Measurements from ENCODE around the gene GSG1L.
A peak's percentile ranks its signal among the peaks of the same experiment; 100 is the strongest.

GSG1L gene

DNA sequence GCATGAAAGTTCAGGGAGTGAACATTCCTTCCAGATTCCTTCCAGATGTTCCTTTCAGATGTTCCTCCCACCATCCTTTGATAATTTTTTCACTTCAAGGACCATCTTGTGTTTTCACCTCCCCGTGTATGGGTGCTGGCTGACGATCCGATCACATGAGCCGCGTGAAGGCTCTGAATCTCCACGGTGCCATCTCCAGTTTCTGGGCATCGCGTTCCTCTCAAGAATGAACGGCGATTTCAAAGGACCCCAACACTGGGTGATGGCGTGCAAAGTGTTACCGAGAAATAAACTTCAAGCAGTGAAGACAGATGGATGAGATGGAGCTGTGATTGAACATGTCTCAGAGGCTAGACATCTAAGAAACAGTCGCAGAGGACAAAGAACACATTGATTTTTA lies 245.3 kb downstream of the GSG1L start:
- DNase-seq (ENCODE audit: low read depth) = no peak

DNA sequence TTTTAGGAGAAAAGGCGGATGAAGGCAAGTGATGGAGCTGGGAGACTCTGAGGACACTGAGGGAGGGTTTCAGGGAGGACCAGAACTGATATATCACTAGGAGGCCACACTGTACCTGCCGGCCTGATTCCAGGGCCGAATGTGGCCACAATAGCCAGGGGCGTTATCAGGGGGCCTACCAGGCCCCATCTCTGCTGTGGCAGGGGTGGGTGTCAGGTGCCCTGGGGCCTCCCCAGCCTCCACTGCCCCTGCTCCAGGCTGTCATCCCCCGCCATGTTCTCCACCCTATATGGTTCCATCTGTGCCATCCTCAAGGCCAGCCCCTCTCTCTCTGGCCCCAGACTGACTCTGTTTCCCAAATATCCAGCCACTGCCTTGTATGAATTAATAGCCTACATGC lies 246.5 kb downstream of the GSG1L start:
- DNase-seq (ENCODE audit: low read depth) = no peak

DNA sequence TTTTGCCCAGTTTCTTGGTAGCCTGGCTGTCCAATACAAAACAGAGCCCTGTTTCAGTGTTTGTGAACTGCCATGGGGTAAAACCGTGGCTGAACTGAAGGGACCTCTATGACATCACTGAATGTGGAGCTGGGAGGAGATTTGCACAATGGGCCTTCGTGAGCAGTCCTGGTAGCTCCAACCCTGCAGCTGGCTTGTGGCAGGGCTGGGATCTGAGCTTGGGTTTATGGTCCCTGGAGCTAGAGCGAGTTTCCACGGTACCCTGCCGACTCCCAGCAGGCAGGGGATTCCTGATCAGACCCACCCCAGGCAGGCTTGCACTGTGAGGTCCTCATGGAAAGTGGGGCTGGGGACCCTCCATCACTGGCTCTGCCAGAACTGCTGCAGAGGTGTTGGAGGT lies 247.0 kb downstream of the GSG1L start:
- no peak for DNase-seq (ENCODE audit: low read depth)

DNA sequence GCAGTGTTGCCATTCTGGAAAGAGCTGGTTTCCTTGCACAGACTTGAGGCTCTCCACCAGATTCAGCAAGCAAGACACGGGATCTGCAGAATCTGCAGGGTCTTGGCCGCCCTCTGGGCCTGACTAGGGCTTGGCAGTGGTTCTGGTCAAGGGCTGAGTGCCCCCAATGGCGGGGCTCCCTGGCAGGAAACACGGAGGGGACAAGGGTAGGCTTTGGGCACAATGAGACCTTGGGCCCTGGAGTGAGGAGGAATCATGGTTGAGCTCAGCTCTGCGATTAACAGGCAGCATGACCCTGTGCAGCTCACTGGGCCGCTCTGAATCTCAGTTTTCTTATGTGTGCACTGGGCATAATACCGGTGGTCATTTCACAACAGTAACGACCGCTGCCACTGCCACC lies 249.9 kb downstream of the GSG1L start:
- DNase-seq (ENCODE audit: low read depth) = no peak

DNA sequence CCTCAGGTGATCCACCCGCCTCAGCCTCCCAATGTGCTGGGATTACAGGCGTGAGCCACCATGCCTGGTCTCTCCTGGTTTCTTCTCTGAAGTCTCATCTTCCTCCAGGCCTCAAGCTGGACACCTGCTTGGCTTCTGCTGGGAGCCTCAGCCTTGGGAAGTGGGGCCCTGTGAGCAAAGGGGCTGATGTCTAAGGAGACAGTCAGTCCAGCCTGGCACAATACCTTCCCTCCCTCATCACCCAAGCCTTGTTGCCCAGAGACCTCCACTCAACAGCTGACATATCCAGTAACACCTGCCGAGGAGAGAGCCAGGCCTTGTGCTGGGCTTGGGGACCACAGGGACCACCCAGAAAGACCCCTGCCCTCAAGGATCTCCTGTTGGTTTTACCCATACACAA lies 251.6 kb downstream of the GSG1L start:
- no peak for DNase-seq (ENCODE audit: low read depth)

DNA sequence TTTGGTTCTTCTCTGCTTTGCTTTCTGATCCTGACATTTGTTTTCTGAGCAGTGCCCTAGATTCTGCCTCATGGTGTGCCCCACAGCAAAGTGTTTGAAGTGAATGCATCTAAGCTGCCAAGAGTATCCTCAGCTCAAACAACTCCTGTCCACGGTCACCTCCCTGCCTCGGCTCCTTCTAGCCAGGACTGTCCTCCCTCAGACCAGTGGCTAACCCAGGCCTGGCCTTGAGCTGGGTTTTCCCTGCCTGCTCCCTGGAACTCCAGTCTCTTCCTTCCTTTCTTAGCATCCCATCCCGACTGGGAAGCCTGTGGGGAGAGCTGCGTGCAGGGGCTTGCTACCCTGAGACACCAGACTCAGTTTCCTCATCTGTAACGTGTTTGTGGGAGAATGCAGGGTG lies 256.5 kb downstream of the GSG1L start:
- no peak for DNase-seq (ENCODE audit: low read depth)

DNA sequence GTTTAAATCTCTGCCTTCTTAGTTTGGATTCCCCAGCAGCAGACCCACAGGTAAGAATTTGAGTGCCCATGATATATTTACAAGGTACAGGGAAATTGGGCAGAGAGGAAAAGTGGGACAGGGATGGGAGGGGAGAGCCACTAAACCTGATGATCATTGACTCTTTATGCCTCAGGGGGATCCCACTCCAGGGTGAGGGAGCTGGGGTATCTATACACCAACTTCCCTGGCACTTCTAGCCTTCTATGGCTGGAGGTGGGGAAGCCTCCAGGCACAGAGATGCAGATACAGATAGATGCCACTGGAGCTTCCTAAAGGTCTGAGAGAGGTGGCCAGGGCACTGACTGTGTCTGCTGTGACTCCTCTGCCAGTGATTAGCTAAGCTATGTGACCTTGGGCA lies 257.1 kb downstream of the GSG1L start:
- no peak for DNase-seq (ENCODE audit: low read depth)

DNA sequence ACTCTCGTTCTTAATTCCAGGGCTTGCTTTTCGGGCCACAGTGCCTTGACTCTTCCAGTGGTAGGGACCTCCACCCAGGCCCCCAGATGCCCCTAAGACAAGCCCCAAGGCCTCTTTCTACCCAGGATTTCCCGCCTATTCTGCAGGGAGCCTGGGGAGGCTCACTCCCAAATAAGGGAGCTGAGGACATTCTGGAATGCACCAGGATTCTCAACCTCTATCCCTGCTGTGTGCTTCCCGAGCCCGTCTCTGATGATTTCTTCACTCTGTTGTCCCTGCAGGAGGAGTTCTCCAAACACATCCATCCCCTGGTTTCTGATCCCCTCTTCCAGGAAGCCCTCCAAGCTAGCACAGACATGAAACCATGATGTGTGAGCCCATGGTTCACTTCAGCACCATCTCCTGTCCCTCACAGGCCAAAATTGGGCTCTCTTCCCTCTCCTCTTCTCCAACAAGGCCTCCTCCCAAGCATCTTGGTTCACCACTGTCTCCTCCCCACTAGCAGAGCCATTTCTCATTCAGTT lies 257.6 kb downstream of the GSG1L start:
- no peak for DNase-seq (ENCODE audit: low read depth)

DNA sequence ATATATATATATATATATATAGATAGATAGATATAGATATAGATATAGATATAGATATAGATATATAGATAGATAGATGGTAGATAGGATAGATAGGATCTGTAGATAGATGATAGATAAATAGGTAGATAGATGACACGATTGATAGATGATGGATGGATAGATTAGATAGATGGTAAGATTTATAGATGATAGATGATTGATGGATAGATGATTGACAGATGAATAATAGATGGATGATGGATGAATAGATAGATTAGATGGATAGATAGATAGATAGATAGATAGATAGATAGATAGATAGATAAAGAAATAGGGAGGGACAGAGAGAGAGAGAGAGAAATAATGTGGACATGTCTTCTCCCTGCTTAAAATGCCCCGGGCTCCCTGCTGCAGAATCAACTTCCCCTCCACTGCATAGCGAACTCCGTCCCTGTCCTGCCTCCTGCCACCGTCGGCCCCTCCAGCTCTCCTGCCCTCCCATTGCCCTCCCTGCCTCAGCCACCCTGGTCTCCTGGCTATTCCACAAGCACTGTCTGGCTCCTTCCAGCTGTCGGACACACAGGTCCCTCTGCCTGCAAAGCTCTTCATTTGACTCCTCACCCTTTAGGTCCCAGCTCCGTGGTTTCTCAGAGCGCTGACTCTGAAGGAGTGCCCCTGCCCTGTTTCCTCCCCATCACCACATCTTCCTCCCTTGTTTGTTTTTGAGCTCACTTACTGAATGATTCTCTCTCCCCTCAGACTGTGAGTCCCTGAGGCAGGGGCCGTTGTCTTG lies 259.6 kb downstream of the GSG1L start:
- no peak for DNase-seq (ENCODE audit: low read depth)

DNA sequence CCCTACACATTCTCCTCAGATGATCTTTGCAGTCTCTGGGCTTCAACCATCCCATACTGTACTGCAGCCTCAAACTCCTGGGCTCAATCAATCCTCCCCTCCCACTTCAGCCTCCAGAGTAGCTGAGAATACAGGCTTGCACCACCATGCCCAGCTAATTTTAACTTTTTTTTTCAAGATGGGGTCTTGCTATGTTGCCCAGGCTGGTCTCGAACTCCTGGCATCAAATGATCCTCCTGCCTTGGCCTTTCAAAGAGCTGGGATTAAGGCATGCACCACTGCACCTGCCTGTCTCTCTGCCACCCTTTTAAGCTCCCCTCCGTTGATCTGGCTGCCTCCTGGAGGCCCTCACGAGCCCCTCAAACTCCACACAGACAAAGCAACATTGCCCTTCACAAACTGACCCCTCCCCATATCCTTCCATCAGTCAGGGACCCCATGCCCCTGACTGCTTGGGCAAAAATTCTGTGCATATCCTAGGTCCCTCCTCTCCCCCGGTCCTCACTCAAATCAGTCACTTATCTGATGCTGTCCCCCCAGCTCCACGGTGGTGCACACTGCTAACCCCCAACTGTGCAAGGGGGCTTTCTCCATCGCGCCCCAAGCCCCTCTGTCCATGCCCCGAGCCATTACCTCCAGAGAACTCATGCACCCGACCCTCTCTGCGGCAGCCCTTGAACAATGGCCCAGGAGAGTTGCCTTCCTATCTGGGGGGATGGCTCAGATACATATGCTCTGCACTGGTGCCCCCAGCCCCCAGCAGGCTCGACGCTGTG lies 260.7 kb downstream of the GSG1L start:
- DNase-seq (ENCODE audit: low read depth) = no peak

DNA sequence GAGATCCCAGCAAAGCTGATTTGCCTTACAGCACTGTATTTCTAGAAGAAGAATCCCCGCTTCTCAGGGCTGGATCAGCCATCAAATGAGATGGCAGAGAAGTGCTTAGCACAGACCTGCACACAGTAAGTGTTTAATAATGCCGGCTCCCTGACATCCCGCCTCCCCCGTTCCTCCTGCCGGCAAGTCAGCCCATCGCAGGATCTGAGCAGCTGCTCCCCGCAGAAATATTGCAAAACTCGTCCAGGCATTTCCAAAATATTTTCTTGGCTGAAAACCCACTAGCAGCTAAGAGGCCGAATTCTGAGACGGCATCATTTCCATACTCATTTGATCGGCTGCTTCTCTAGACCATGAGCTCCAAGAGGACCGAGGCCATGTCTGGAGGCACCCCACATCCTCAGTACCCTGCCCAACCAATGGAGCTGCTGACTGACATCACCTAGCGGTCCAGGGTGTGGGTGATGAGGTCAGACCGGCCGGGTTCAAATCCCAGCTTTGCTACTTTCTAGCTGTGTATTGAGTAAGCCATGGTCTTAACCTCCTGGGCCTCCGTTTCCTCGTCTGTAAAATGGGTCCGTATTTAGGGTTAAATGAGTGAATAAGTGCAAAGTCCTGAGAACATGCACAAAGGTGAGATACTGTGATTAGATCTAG lies 262.1 kb downstream of the GSG1L start:
- DNase-seq (ENCODE audit: low read depth) = peak; percentile 1

DNA sequence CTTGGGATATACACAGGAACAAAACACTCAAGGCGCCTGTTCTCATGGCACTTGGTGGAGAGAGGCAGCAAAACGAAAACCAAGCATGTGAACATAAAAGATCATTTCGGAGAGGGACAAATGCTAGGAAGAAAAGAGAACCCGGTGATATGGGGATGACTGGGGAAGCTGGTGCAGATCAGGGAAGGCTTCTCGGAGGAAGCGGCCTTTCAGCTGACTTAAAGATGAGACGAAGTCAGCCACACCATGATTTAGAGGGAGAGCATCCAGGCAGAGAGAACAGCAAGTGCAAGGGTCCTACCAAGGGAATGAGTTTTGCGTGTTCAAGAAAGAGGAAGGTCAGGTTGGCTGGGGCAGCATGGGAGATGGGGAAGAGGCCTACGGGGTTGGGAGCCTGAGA lies 262.7 kb downstream of the GSG1L start:
- DNase-seq (ENCODE audit: low read depth) = no peak

DNA sequence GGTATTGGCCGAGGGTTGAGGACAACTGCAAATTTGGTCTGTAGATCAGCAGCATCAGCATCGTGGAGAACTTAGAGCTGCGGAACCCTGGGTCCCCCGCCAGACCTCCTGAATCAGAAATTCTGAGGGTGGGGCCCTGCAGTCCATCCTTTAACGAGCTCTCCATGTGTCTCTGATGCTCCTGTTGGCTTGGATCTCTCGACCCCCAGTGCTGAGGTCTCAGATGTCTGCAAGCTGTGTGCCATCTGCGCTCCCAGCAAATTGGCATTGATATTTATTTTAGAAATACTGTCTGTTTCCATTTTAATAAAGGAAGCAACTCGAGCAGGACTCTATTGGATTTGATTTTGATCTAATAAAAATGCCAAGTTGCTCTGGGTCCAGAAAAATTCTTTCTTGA lies 263.6 kb downstream of the GSG1L start:
- no peak for DNase-seq (ENCODE audit: low read depth)

DNA sequence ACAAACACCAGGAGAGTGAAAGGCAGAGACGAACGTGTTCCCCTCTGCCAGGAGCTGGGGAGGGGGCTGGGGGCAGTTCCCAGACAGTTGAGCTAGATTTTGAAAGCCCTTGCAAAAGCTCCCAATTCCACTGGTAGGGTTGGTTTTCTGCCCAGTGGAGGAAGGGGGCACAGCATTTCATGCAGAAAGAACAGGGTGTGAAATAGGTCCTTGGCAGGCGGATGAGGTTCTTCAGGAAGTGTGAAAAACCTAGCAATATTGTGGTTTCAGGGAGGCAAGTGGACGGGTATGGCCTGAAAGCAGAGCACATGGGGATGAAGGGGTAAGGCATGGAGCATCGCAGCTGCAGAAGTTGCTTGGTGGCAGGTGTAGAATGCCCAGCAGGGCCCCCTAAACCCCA lies 265.3 kb downstream of the GSG1L start:
- DNase-seq (ENCODE audit: low read depth) = no peak

DNA sequence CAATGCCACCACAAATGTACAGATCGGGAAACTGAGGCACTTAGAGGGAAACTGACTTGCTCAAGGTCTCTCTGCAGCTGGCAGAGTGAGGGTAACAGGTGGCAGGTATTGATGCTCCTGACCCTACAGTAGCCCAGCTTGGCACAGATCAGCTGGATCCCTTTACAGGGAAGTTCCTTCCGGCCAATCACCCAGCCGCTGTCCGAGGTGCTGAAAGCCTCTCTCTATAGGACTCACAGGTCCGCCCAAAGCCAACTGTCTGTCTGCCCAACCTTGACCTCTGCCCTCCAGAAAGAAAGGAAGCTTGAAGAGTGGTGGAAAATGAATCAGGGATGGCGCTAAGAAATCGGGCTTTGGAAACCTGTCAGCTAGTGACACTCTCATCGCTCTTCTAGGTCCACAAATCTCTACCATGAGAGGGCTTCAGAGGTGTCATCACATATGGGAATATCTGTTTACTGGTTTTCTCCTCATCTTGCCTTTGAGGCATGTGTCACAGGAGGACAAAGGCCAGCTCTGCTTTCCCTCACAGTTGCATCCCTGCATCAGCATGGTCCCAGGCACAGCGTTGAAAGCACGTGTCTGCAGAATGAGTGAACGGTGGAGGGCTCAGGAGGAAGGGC lies 267.4 kb downstream of the GSG1L start:
- peak; percentile 4 for DNase-seq (ENCODE audit: low read depth)

DNA sequence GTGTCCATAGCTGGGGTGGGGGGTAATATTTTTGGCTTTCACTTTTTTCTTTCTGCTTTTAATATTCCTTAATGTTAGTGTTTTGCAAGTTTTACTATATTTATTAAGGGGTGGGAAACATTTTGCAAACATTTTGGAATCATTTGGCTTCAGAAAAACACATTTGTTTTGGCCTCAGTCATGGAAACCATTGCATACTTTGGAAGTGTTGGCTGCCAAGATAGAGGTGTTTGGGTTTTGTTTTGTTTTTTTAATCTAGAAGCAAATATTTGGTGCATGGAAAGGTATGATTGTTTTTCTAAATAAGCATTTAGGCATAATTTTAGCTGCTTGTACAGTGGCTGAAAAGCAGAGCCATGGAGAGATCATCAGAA lies 270.3 kb downstream of the GSG1L start:
- DNase-seq (ENCODE audit: low read depth) = no peak

DNA sequence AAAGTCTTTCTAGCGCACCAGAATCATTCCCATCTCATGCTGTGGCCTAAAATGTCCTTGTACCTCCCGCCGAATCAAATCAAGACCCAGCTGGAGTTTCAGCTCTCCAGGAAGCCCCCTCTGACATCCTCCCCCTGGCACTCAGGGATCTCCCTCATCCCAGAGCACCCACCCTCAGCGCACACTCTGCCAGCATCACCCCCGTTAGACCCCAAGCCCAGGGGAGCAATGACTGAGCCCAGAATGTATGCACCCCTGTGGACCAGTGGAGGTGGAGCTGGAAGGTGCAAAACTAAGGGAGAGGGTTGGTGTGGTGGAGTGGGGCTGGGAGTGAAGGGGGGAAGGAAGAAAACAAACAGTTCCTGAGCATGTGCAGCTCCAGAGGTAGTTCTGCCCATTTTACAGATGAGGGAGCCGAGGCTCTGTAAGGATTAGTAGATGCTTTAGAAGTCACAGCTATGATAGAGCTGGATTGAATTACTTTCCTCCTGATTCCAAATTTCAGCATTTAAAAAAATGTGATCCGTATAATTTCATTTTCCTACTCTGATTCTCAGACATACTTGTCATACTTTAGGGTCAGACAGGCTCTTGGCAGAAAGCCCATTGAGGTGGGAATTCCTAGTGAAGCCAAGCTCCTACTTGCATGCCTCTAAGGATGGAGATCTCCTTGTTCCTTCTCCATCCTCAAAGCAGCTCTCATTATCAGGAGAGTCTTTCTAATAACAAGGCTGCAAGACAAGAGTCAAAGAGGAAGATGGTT lies 270.8 kb downstream of the GSG1L start:
- no peak for DNase-seq (ENCODE audit: low read depth)

DNA sequence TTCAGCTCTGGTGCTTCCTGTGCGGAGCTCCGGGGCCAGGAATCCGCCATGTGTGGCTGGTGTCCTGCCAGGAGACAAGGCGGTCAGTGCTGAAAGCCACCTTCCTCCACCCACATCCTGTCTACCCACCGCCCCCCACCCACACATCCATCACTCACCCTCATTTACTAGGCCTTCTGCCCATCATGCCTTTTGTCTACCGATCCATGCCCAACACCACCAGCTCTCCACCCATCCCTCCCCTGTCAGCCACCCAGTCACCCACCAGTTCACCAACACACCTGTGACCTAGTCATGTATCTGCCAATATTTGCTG lies 272.2 kb downstream of the GSG1L start:
- DNase-seq (ENCODE audit: low read depth) = no peak

DNA sequence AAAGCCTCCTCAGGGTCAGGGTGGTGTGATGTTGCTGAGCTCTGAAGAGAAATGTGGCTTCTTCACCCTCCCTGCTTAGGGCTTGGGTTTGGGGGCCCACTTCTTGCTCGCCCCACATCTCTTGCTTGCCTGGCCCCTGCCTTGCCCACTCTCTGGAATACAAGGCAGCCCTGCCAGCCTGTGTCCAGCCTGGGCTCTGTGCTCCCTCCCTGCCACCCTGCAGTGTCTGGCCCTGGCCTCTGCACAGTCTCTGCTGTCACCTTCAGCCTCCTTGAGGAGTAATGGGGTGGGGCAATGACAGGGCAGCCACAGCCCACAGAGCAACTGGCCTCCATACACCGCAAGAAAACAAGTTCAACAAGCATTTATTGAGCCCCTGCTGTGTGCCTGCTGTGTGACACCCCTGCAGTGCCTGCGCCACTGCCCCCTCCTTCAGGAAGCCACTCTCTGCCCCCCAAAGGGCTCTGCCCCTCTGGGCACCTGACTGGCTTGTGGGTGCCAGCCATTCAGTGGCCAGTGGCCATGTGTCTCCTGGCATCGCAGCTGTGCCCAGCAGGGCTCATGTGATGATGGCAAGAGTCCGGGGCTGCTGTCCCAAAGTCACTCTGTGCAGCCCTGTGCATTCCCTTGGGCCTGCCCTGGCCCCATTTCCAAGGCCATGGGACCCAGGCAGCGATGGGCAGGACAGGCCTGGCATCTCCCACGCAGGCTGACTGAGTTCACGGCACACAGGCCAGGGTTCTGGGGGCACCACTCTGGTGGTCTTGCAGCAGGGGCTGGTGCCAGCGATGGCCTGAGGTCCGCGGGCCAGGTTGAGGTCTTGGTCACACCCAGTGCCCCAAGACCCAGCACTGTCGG lies 272.7 kb downstream of the GSG1L start:
- no peak for DNase-seq (ENCODE audit: low read depth)

DNA sequence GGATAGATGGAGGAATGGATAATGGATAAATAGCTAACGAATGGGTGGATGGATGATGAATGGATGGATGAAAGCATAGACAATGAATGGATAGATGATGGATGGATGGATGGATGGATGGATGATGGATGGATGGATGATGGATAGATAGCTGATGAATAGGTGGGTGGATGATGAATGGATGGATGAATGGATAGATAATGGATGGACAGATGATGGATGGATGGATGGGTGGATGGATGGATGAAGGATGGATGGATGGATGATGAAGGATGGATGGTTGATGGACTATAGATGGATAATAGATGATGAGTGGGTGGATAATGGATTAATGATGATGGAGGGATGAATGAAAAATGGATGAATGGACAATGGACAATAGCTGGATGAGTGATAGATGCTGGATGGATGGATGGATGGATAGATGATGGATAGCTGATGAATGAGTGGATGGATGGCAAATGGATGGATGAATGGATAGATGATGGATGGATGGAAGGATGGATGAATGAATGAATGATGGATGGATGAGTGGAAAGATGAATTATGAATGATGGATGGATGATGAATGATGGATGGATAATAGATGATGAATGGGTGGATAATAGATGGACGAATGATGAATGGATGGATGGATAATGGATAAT lies 273.8 kb downstream of the GSG1L start:
- no peak for DNase-seq (ENCODE audit: low read depth)
